Esophagus (tissue), 2 donors: ENCODE measurements around the gene CUEDC1. TPM values are rescaled to one million over a fixed set of nuclear protein-coding genes. Genes with fewer than 3 reads are reported as not detected.

Source experiments
- H3K27ac ChIP-seq, 2 donors: one replicate each; pipeline ENCODE4 v1.5.1; 2013; ENCODE audit warnings: low read depth in 2 of 2, mild to moderate bottlenecking in 2 of 2, inconsistent platforms in 1 of 2, low read length in 1 of 2, moderate library complexity in 1 of 2
- H3K27me3 ChIP-seq, 2 donors: one replicate each; pipeline ENCODE4 v1.6.1; 2013; ENCODE audit warnings: low read length in 2 of 2, control low read depth in 1 of 2, mild to moderate bottlenecking in 1 of 2; ENCODE audit not compliant: insufficient read depth in 2 of 2, control insufficient read depth in 1 of 2
- H3K36me3 ChIP-seq, 2 donors: one replicate each; pipeline ENCODE4 v1.6.1; 2013; ENCODE audit warnings: low read length in 1 of 2; ENCODE audit not compliant: control insufficient read depth in 2 of 2, insufficient read depth in 2 of 2
- H3K4me1 ChIP-seq, 2 donors: one replicate each; pipeline ENCODE4 v1.6.1; 2013; ENCODE audit warnings: low read length in 1 of 2; ENCODE audit not compliant: control insufficient read depth in 2 of 2, insufficient read depth in 2 of 2
- H3K4me3 ChIP-seq, 2 donors: one replicate each; pipeline ENCODE4 v1.5.1; 2013; ENCODE audit warnings: low read length in 2 of 2, mild to moderate bottlenecking in 2 of 2, low read depth in 1 of 2, moderate library complexity in 1 of 2
- H3K9me3 ChIP-seq, 2 donors: one replicate each; pipeline ENCODE4 v1.6.1; 2013; ENCODE audit warnings: mild to moderate bottlenecking in 2 of 2, low read depth in 1 of 2, low read length in 1 of 2, moderate library complexity in 1 of 2; ENCODE audit not compliant: control insufficient read depth in 2 of 2, insufficient read depth in 1 of 2
- WGBS, 2 donors: extraction: QIAGEN DNeasy Blood & Tissue Kit; methylation state at CpG; one replicate each; pipeline ENCODE4 v1.1.7; 2013; 5-methylcytosine and 5-hydroxymethylcytosine counted together
- polyA plus RNA-seq, 2 donors: library from polyadenylated mRNA; stranded (reverse); fragments of 200-250 nt; gene quantifications; one replicate each; pipeline ENCODE4 v1.2.3, GENCODE V29; 2013
- donor health status: healthy with polysubstance abuse.
- donor health status: Bipolar disorder and iron deficiency.

The CUEDC1 gene
- polyA plus RNA-seq, 2 donors: 19.9 to 31.1 TPM

GRCh38 chr17:57913575-57914272 is 41.5 kb downstream of the CUEDC1 start:
- Histone ChIP-seq H3K4me1 (peaks cover 23 to 26% of the 10 kb centered on the region in 2 donors), H3K27ac (peak overlapping the region; percentile 19 to 73)

DNA sequence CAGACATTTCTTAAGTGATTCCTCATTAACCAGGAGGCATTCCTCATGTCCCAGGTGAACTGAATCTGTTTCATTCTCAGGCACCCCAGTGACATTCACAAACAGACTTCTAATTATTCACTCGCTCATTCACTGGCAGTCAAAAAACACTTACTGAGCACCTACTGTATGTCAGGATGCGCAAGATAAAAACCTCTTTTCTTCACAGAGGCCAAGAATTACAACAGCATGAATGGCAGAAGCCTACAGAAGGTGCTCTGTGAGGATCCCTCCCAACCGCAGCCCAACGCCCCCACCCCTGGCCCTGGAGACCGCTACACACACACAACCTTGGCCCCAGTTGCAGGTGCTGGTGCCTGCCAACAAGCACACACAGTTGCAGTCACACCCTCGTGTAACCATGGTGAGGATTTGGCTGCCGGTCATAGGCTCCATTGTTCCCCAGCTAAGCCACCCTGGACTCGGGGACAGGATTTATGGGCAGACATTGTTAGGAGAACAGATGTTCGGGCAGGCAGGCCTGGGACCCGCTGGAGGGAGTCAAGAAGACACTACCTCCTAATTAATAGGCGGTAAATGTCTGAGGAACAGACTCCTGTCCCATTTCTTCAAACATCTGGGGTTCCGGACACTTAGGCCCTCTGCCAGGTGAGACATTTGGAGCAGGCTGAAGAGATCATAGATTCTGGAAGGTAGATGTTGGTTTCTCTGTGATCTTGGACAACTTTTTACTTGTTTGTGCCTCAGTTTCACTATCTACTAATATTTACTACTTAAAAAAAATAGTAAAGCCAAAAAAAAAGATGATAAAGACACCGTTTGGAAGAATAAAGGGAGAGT is 43.2 kb downstream of the CUEDC1 start:
- Histone ChIP-seq H3K27me3 (no peaks in the 10 kb centered on the region), H3K27ac (peak overlapping the region; percentile 79 to 86), H3K9me3 (no peaks in the 10 kb centered on the region), H3K36me3 (no peaks in the 10 kb centered on the region), H3K4me3 (no peak overlapping the region), H3K4me1 (peaks cover 15 to 24% of the 10 kb centered on the region in 2 donors)
- 31 to 33% methylated on average over 13 of the region's 13 CpGs for WGBS, 2 donors

More at GRCh38 chr17:57913575-57914272, 41.5 kb downstream of the CUEDC1 start:
- Histone ChIP-seq H3K9me3 (no peaks in the 10 kb centered on the region), H3K27me3 (no peaks in the 10 kb centered on the region), H3K4me3 (no peak overlapping the region), H3K36me3 (no peaks in the 10 kb centered on the region)
- WGBS, 2 donors: 63 to 65% methylated on average over 7 of the region's 7 CpGs

GRCh38 chr17:57910462-57911420 is 44.5 kb downstream of the CUEDC1 start:
- H3K36me3 ChIP-seq: no peaks in the 10 kb centered on the region
- 93 to 94% methylated on average over 11 of the region's 11 CpGs for WGBS, 2 donors
- no peak overlapping the region for H3K4me3 ChIP-seq
- no peaks in the 10 kb centered on the region for H3K9me3 ChIP-seq
- H3K27ac ChIP-seq: peak overlapping the region in 1 of 2 donors; percentile 11
- no peaks in the 10 kb centered on the region for H3K27me3 ChIP-seq
- H3K4me1 ChIP-seq: peaks cover 9 to 19% of the 10 kb centered on the region in 2 donors

DNA sequence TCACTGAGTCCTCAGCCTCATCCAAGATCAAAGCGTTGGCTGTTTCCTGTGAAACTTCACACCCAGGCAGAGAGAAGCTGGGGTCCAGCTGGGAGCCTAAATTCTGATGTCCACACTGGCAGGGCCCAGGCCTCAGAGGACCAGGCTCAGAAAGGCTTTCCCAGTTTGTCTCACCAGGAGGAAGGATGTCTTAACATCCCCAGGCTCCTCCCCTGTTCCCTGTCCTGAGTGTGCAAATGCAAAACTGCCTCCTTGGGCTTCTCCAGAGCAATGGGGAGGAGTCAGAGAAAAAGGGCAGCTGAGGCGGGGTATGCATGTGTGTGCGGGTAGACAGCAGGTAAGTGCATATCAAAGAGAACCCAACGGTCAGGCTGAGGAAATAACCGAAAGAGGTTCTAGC is 45.7 kb downstream of the CUEDC1 start:
- WGBS, 2 donors: 69 to 74% methylated on average over 5 of the region's 5 CpGs
- Histone ChIP-seq H3K9me3 (no peaks in the 10 kb centered on the region), H3K36me3 (no peaks in the 10 kb centered on the region), H3K27ac (no peak overlapping the region), H3K27me3 (no peaks in the 10 kb centered on the region), H3K4me3 (no peak overlapping the region), H3K4me1 (peaks cover 5 to 27% of the 10 kb centered on the region in 2 donors)

DNA sequence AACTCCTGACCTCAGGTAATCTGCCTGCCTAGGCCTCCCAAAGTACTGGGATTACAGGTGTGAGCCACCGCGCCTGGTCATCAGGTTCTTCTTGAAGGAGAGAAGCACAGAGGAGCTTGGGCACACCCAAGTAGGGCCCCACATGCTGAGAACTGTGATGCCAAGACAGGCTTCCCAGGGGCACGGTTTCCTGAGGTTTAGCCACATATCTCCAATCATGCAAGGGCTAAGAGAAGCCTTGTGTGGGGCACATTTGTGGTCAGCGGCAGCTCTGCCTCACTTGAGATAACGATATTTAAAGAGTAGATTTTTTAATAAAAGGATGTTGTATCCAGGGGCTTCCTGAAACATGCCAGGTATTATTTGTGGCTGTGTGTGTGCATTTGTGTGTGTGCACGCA is 46.9 kb downstream of the CUEDC1 start:
- Histone ChIP-seq H3K4me3 (no peak overlapping the region), H3K27ac (no peak overlapping the region)
- WGBS, 2 donors: 82 to 86% methylated on average over 6 of the region's 6 CpGs

GRCh38 chr17:57906910-57907309 is 48.3 kb downstream of the CUEDC1 start:
- no peak overlapping the region for H3K4me3 ChIP-seq
- H3K4me1 ChIP-seq: peaks cover 10 to 33% of the 10 kb centered on the region in 2 donors
- no peaks in the 10 kb centered on the region for H3K9me3 ChIP-seq
- H3K27ac ChIP-seq: peak overlapping the region; percentile 18 to 62
- H3K27me3 ChIP-seq: no peaks in the 10 kb centered on the region
- no peaks in the 10 kb centered on the region for H3K36me3 ChIP-seq
- 75 to 76% methylated on average over 7 of the region's 7 CpGs for WGBS, 2 donors

More for the DNA sequence above, 46.9 kb downstream of the CUEDC1 start:
- Histone ChIP-seq H3K36me3 (no peaks in the 10 kb centered on the region), H3K27me3 (no peaks in the 10 kb centered on the region), H3K9me3 (no peaks in the 10 kb centered on the region), H3K4me1 (peaks cover 3 to 28% of the 10 kb centered on the region in 2 donors)

- Histone ChIP-seq H3K4me3 (no peak overlapping the region), H3K36me3 (no peaks in the 10 kb centered on the region), H3K27me3 (no peaks in the 10 kb centered on the region), H3K4me1 (peaks cover 10 to 30% of the 10 kb centered on the region in 2 donors), H3K9me3 (no peaks in the 10 kb centered on the region), H3K27ac (no peak overlapping the region)
Observed at GRCh38 chr17:57905875-57906455, 49.2 kb downstream of the CUEDC1 start.

GRCh38 chr17:57903961-57904360 is 51.3 kb downstream of the CUEDC1 start:
- H3K27ac ChIP-seq: peak overlapping the region; percentile 92 to 98
- H3K9me3 ChIP-seq: no peaks in the 10 kb centered on the region
- H3K27me3 ChIP-seq: no peaks in the 10 kb centered on the region
- peaks cover 15 to 47% of the 10 kb centered on the region in 2 donors for H3K4me1 ChIP-seq
- H3K36me3 ChIP-seq: no peaks in the 10 kb centered on the region
- H3K4me3 ChIP-seq: no peak overlapping the region
- WGBS, 2 donors: 80 to 89% methylated on average over 7 of the region's 7 CpGs
